MM.1S (cell line): Measurements from ENCODE around the gene TMEM72.
"Not testable (repeated sequence)": the region's sequence is repeated elsewhere in the genome, so short reads cannot be mapped to it uniquely, and the experiment has no call there.

Experiments
- DNase-seq: peaks from one replicate; pipeline ENCODE4 v3.0.0-alpha.2; 2015
- H2AFZ ChIP-seq: fragments of 300-600 bp; sonication (generic); 2 replicates; pipeline ENCODE4 v1.6.0; 2016; ENCODE audit warnings: antibody characterized with exemption, low read length
- H3F3A ChIP-seq: fragments of 300-600 bp; sonication (generic); 2 replicates; pipeline ENCODE4 v1.6.1; 2016; ENCODE audit warnings: mild to moderate bottlenecking, antibody characterized with exemption, low read length, moderate library complexity, mixed read lengths; ENCODE audit not compliant: insufficient read depth
- H3K27ac ChIP-seq: fragments of 300-600 bp; sonication (generic); 2 replicates; pipeline ENCODE4 v1.5.1; 2016; ENCODE audit warnings: mild to moderate bottlenecking, low read length
- H3K27me3 ChIP-seq: fragments of 300-600 bp; sonication (generic); replicated peaks from 2 replicates; pipeline ENCODE4 v1.6.0; 2016; ENCODE audit warnings: low read length; ENCODE audit not compliant: insufficient read depth
- H3K36me3 ChIP-seq: fragments of 300-600 bp; sonication (generic); replicated peaks from 2 replicates; pipeline ENCODE4 v1.6.1; 2016; ENCODE audit warnings: mild to moderate bottlenecking, low read length, mixed read lengths; ENCODE audit not compliant: insufficient read depth
- H3K4me1 ChIP-seq: fragments of 300-600 bp; sonication (generic); 2 replicates; pipeline ENCODE4 v1.6.1; 2016; ENCODE audit warnings: low read length, mixed read lengths
- H3K4me2 ChIP-seq: fragments of 300-600 bp; sonication (generic); 2 replicates; pipeline ENCODE4 v1.6.0; 2016; ENCODE audit warnings: low read depth, low read length
- H3K4me3 ChIP-seq: fragments of 300-600 bp; sonication (generic); 2 replicates; pipeline ENCODE4 v1.5.1; 2016; ENCODE audit warnings: low read length, mixed read lengths
- H3K79me2 ChIP-seq: fragments of 300-600 bp; sonication (generic); 2 replicates; pipeline ENCODE4 v1.6.1; 2016; ENCODE audit warnings: mixed run types, low read length, mixed read lengths
- H3K9ac ChIP-seq: fragments of 300-600 bp; sonication (generic); 2 replicates; pipeline ENCODE4 v1.6.1; 2016; ENCODE audit warnings: low read length, mixed read lengths
- H3K9me2 ChIP-seq: fragments of 300-600 bp; sonication (generic); replicated peaks from 2 replicates; pipeline ENCODE4 v1.6.1; 2016; ENCODE audit warnings: mild to moderate bottlenecking, low read length, mixed read lengths; ENCODE audit not compliant: insufficient read depth
- H3K9me3 ChIP-seq: fragments of 300-600 bp; sonication (generic); replicated peaks from 2 replicates; pipeline ENCODE4 v1.6.1; 2016; ENCODE audit warnings: mild to moderate bottlenecking, low read length, mixed read lengths; ENCODE audit not compliant: insufficient read depth
- H4K20me1 ChIP-seq: fragments of 300-600 bp; sonication (generic); 2 replicates; pipeline ENCODE4 v1.6.1; 2016; ENCODE audit warnings: mild to moderate bottlenecking, low read length, moderate library complexity, mixed read lengths; ENCODE audit not compliant: insufficient read depth
- EZH2 ChIP-seq: fragments of 300-600 bp; sonication (generic); optimal IDR thresholded peaks from 2 replicates; pipeline ENCODE3; 2017; ENCODE audit warnings: low read depth, mild to moderate bottlenecking, antibody characterized with exemption, low read length, mixed read lengths
- EZH2phosphoT487 ChIP-seq: fragments of 300-600 bp; sonication (generic); IDR thresholded peaks from 2 replicates; pipeline ENCODE4 v1.6.1; 2018; ENCODE audit warnings: antibody characterized with exemption, low read length
- TF ChIP-seq, protein P1 (sequence below): fragments of 300-600 bp; sonication (generic); IDR thresholded peaks from 2 replicates; pipeline ENCODE4 v1.5.1; 2016; ENCODE audit warnings: antibody characterized with exemption, low read length, mixed read lengths

TMEM72 gene

GRCh38 chr10:44865289-44865671 is 45.9 kb upstream of the TMEM72 start:
- H4K20me1 ChIP-seq = no peaks in the 10 kb centered on the region
- H3K36me3 ChIP-seq = no peaks in the 10 kb centered on the region
- TF ChIP-seq EZH2 (no peak), EZH2phosphoT487 (no peak)
- TF ChIP-seq, protein P1, sequence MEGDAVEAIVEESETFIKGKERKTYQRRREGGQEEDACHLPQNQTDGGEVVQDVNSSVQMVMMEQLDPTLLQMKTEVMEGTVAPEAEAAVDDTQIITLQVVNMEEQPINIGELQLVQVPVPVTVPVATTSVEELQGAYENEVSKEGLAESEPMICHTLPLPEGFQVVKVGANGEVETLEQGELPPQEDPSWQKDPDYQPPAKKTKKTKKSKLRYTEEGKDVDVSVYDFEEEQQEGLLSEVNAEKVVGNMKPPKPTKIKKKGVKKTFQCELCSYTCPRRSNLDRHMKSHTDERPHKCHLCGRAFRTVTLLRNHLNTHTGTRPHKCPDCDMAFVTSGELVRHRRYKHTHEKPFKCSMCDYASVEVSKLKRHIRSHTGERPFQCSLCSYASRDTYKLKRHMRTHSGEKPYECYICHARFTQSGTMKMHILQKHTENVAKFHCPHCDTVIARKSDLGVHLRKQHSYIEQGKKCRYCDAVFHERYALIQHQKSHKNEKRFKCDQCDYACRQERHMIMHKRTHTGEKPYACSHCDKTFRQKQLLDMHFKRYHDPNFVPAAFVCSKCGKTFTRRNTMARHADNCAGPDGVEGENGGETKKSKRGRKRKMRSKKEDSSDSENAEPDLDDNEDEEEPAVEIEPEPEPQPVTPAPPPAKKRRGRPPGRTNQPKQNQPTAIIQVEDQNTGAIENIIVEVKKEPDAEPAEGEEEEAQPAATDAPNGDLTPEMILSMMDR = no peak
- peak overlapping the region; percentile 55; the same call in 1 of the 2 replicates for H3K9ac ChIP-seq
- peak overlapping the region; percentile 92 for H2AFZ ChIP-seq
- no peak for DNase-seq
- H3K27ac ChIP-seq = no peak overlapping the region
- peaks cover 6% of the 10 kb centered on the region; the same call in 1 of the 2 replicates for H3F3A ChIP-seq
- H3K27me3 ChIP-seq = no peaks in the 10 kb centered on the region
- no peaks in the 10 kb centered on the region for H3K79me2 ChIP-seq
- peak overlapping the region; percentile 66 for H3K4me2 ChIP-seq
- peak overlapping the region; percentile 64 for H3K4me3 ChIP-seq
- H3K9me2 ChIP-seq = no peaks in the 10 kb centered on the region
- H3K9me3 ChIP-seq = no peaks in the 10 kb centered on the region
- H3K4me1 ChIP-seq = peaks cover 32% of the 10 kb centered on the region

- not testable (repeated sequence) for H3K27me3 ChIP-seq, H3F3A ChIP-seq, H3K9ac ChIP-seq, H3K9me2 ChIP-seq, H3K4me2 ChIP-seq, H3K27ac ChIP-seq, H3K79me2 ChIP-seq, H2AFZ ChIP-seq, DNase-seq, H3K36me3 ChIP-seq, H3K9me3 ChIP-seq, H4K20me1 ChIP-seq, H3K4me3 ChIP-seq
- peaks cover 26% of the 10 kb centered on the region for H3K4me1 ChIP-seq
Measured at GRCh38 chr10:44866367-44866766, 44.8 kb upstream of the TMEM72 start.

DNA sequence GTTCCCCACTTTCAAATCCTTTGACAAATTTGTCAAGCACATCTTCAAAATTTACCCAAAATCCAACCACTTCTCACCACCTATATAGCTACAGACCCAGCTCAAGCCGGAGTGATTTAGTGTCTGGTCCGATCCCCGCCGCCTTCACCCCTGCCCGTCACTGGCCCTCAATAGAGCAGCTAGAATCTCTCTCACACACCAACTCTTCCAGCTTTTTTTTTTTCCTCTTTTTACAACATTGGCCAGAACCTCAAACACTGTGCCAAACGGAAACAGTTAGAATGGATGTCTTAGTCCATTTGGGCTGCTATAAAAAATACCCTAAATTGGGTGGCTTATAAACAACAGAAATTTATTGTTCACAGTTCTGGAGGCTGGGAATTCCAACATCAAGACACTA is 41.1 kb upstream of the TMEM72 start:
- Histone ChIP-seq H3K27ac (no peak overlapping the region), H3K9ac (no peak overlapping the region), H3K9me3 (no peaks in the 10 kb centered on the region), H3K4me1 (peaks cover 6% of the 10 kb centered on the region), H2AFZ (no peak overlapping the region), H3K79me2 (no peaks in the 10 kb centered on the region), H4K20me1 (no peaks in the 10 kb centered on the region), H3K4me2 (no peak overlapping the region), H3K4me3 (no peak overlapping the region), H3K27me3 (no peaks in the 10 kb centered on the region), H3K36me3 (no peaks in the 10 kb centered on the region), H3F3A (no peaks in the 10 kb centered on the region), H3K9me2 (no peaks in the 10 kb centered on the region)
- TF ChIP-seq, protein P1 = no peak
- no peak for TF ChIP-seq EZH2phosphoT487
- no peak for TF ChIP-seq EZH2
- no peak for DNase-seq

GRCh38 chr10:44873160-44873559 is 38.0 kb upstream of the TMEM72 start:
- H3K9me2 ChIP-seq = no peaks in the 10 kb centered on the region
- H3K4me2 ChIP-seq = no peak overlapping the region
- no peaks in the 10 kb centered on the region for H3K36me3 ChIP-seq
- no peaks in the 10 kb centered on the region for H3K4me1 ChIP-seq
- H4K20me1 ChIP-seq = no peaks in the 10 kb centered on the region
- no peak overlapping the region for H3K4me3 ChIP-seq
- no peak overlapping the region for H2AFZ ChIP-seq
- no peaks in the 10 kb centered on the region for H3K27me3 ChIP-seq
- no peaks in the 10 kb centered on the region for H3K9me3 ChIP-seq
- no peak overlapping the region for H3K27ac ChIP-seq
- no peak overlapping the region for H3K9ac ChIP-seq
- no peak for TF ChIP-seq EZH2phosphoT487
- TF ChIP-seq, protein P1 = no peak
- no peak for DNase-seq
- H3F3A ChIP-seq = no peaks in the 10 kb centered on the region
- no peaks in the 10 kb centered on the region for H3K79me2 ChIP-seq
